Ectodermal cell (in vitro differentiated cells): Measurements from ENCODE around the gene PKIG.
"Not testable (repeated sequence)": the region's sequence is repeated elsewhere in the genome, so short reads cannot be mapped to it uniquely, and the experiment has no call there.

Experiments used
- H3K27ac ChIP-seq: 2 replicates; pipeline ENCODE4 v1.7.0; 2013; ENCODE audit warnings: mild to moderate bottlenecking, low read depth, low read length; ENCODE audit not compliant: insufficient read depth, poor library complexity, severe bottlenecking
- H3K27me3 ChIP-seq: 2 replicates; pipeline ENCODE4 v1.7.0; 2013; ENCODE audit warnings: mild to moderate bottlenecking, low read length; ENCODE audit not compliant: insufficient read depth, control insufficient read depth, poor library complexity, severe bottlenecking
- H3K36me3 ChIP-seq: one replicate; pipeline ENCODE4 v1.7.0; 2013; ENCODE audit warnings: low read length; ENCODE audit not compliant: control insufficient read depth, insufficient read depth
- H3K4me1 ChIP-seq: one replicate; pipeline ENCODE4 v1.7.0; 2013; ENCODE audit warnings: low read length; ENCODE audit not compliant: control insufficient read depth, insufficient read depth
- H3K4me3 ChIP-seq: 2 replicates; pipeline ENCODE4 v1.7.0; 2013; ENCODE audit warnings: low read depth, low read length, control low read depth; ENCODE audit not compliant: insufficient read depth
- H3K9me3 ChIP-seq: 2 replicates; pipeline ENCODE4 v1.7.0; 2013; ENCODE audit warnings: mild to moderate bottlenecking, low read length, moderate library complexity; ENCODE audit not compliant: control insufficient read depth
- WGBS, 2 experiments: methylation state at CpG; one replicate each; pipeline ENCODE4 v1.1.7; 2013; ENCODE audit warnings: missing lambda C conversion rate in 2 of 2; 5-methylcytosine and 5-hydroxymethylcytosine counted together

The PKIG gene

GRCh38 chr20:44547419-44547818, 35.0 kb upstream of the PKIG start:
- H3K9me3 ChIP-seq, result no peaks in the 10 kb centered on the region
- H3K4me3 ChIP-seq, result no peak overlapping the region
- H3K27ac ChIP-seq, result no peak overlapping the region
- no peaks in the 10 kb centered on the region for H3K27me3 ChIP-seq
- WGBS, 2 experiments, result 95 to 96% methylated on average over 8 of the region's 8 CpGs
- no peaks in the 10 kb centered on the region for H3K36me3 ChIP-seq
- no peaks in the 10 kb centered on the region for H3K4me1 ChIP-seq

- Histone ChIP-seq H3K27ac (no peak overlapping the region), H3K4me3 (no peak overlapping the region), H3K4me1 (no peaks in the 10 kb centered on the region), H3K27me3 (no peaks in the 10 kb centered on the region), H3K9me3 (no peaks in the 10 kb centered on the region), H3K36me3 (no peaks in the 10 kb centered on the region)
- 86 to 92% methylated on average over 2 to 4 of the region's 4 CpGs for WGBS, 2 experiments
These were observed 33.3 kb upstream of the PKIG start for GRCh38 chr20:44549123-44549522.

- H3K36me3 ChIP-seq, result no peaks in the 10 kb centered on the region
- no peak overlapping the region for H3K27ac ChIP-seq
- 86 to 89% methylated on average over 3 to 4 of the region's 4 CpGs for WGBS, 2 experiments
These were observed 30.3 kb upstream of the PKIG start for GRCh38 chr20:44552050-44552449.

GRCh38 chr20:44552568-44552949, 29.8 kb upstream of the PKIG start:
- H3K27me3 ChIP-seq, result no peaks in the 10 kb centered on the region
- H3K27ac ChIP-seq, result no peak overlapping the region
- H3K4me1 ChIP-seq, result no peaks in the 10 kb centered on the region
- WGBS, 2 experiments, result 85 to 94% methylated on average over 3 of the region's 3 CpGs
- H3K9me3 ChIP-seq, result no peaks in the 10 kb centered on the region
- H3K4me3 ChIP-seq, result no peak overlapping the region
- H3K36me3 ChIP-seq, result no peaks in the 10 kb centered on the region

More at GRCh38 chr20:44552050-44552449, 30.3 kb upstream of the PKIG start:
- H3K4me1 ChIP-seq, result no peaks in the 10 kb centered on the region
- no peak overlapping the region for H3K4me3 ChIP-seq
- H3K9me3 ChIP-seq, result no peaks in the 10 kb centered on the region
- H3K27me3 ChIP-seq, result no peaks in the 10 kb centered on the region

- H3K4me3 ChIP-seq, result no peak overlapping the region
These were observed 29.1 kb upstream of the PKIG start for GRCh38 chr20:44552950-44553908.

GRCh38 chr20:44559302-44559701, 23.1 kb upstream of the PKIG start:
- Histone ChIP-seq H3K36me3 (no peaks in the 10 kb centered on the region), H3K4me1 (no peaks in the 10 kb centered on the region), H3K27me3 (no peaks in the 10 kb centered on the region), H3K9me3 (no peaks in the 10 kb centered on the region), H3K27ac (no peak overlapping the region), H3K4me3 (no peak overlapping the region)

More at GRCh38 chr20:44552950-44553908, 29.1 kb upstream of the PKIG start:
- Histone ChIP-seq H3K9me3 (no peaks in the 10 kb centered on the region), H3K36me3 (no peaks in the 10 kb centered on the region), H3K4me1 (no peaks in the 10 kb centered on the region), H3K27ac (no peak overlapping the region), H3K27me3 (no peaks in the 10 kb centered on the region)
- 83% methylated on average over 5 to 6 of the region's 6 CpGs for WGBS, 2 experiments

- 84 to 93% methylated on average over 2 of the region's 2 CpGs for WGBS, 2 experiments
- Histone ChIP-seq H3K27ac (no peak overlapping the region), H3K4me3 (no peak overlapping the region), H3K36me3 (no peaks in the 10 kb centered on the region), H3K27me3 (no peaks in the 10 kb centered on the region), H3K9me3 (no peaks in the 10 kb centered on the region), H3K4me1 (no peaks in the 10 kb centered on the region)
These were observed 22.1 kb upstream of the PKIG start for GRCh38 chr20:44560229-44560628.

GRCh38 chr20:44560818-44561217, 21.6 kb upstream of the PKIG start:
- H3K27me3 ChIP-seq, H3K9me3 ChIP-seq: not testable (repeated sequence)
- WGBS, 2 experiments, result 88% methylated on average over 6 of the region's 6 CpGs

GRCh38 chr20:44561876-44562275, 20.5 kb upstream of the PKIG start:
- Histone ChIP-seq H3K4me1 (no peaks in the 10 kb centered on the region), H3K27me3 (no peaks in the 10 kb centered on the region), H3K27ac (no peak overlapping the region), H3K36me3 (no peaks in the 10 kb centered on the region), H3K9me3 (no peaks in the 10 kb centered on the region), H3K4me3 (no peak overlapping the region)

More at GRCh38 chr20:44560818-44561217, 21.6 kb upstream of the PKIG start:
- not testable (repeated sequence) for H3K36me3 ChIP-seq, H3K27ac ChIP-seq, H3K4me3 ChIP-seq, H3K4me1 ChIP-seq

- Histone ChIP-seq H3K9me3 (no peaks in the 10 kb centered on the region), H3K27ac (no peak overlapping the region), H3K36me3 (no peaks in the 10 kb centered on the region), H3K4me1 (no peaks in the 10 kb centered on the region), H3K27me3 (no peaks in the 10 kb centered on the region), H3K4me3 (no peak overlapping the region)
- 94 to 99% methylated on average over 3 of the region's 3 CpGs for WGBS, 2 experiments
These were observed 16.4 kb upstream of the PKIG start for GRCh38 chr20:44566018-44566417.
